ENCODE measurements around the gene ZBTB38. TPM values are rescaled to one million over a fixed set of nuclear protein-coding genes. Genes with fewer than 3 reads are reported as not detected.

ZBTB38 gene
- total RNA-seq, 2 donors from 2014 or later, result 120 to 143 TPM

DNA sequence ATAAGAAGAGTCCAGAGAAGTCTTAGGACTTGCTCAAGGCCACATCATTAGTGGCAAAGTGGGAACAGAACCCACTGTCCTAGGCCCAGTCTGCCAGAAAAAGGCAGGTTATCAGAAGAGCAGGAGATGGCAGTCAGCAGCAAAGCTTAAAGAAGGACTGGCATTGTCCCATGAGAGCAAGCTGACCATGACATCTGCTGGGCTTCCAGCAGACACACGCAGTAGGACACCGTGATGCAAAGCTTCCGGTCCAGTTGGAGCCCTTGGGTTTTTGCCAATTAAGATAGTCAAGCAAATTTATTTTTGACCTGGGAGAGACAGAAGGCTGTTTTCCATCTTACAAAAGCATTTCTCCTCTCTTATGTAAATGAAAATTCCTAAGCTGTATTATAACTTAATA is 42.1 kb downstream of the ZBTB38 start:
- intact Hi-C loops (cut with DNase I, micrococcal nuclease), result no loop called here
- ATAC-seq (peak; percentile 38), DNase-seq (peak in 1 of 2 donors; percentile 61)

- intact Hi-C loops (cut with DNase I, micrococcal nuclease), result no loop called here
- DNase-seq, result no peak
- peak; percentile 30 for ATAC-seq
Measured at GRCh38 chr3:141410846-141411245, 42.5 kb downstream of the ZBTB38 start.

- intact Hi-C loops (cut with DNase I, micrococcal nuclease), result no loop called here
- ATAC-seq (peak; percentile 21), DNase-seq (no peak)
Measured at GRCh38 chr3:141411251-141411771, 43.0 kb downstream of the ZBTB38 start.

GRCh38 chr3:141412087-141412935 is 44.0 kb downstream of the ZBTB38 start:
- ATAC-seq (peak; percentile 53), DNase-seq (peak in 1 of 2 donors; percentile 52)
- intact Hi-C loops (cut with DNase I, micrococcal nuclease), result no loop called here

DNA sequence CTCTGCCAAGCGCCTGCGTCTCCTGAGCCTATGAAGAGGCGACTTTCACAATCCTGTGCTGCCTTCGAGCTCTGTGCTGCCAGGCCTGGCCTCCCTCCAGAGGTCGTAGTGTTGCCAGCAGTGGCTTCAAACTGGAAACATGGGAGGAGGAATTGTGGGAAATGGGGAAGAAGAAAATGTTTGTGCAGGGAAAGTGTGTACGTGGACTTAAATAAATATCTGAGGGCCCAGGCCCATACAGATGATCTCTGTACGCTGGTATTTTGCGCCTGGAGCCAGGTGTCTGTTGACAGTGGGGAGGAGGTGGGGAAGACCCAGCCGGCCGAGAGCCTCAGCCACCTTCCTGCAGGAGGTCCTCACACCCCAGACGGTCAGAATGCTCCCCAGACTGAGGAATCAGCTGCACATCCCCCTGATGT is 44.6 kb downstream of the ZBTB38 start:
- DNase-seq (peak; percentile 66 to 83), ATAC-seq (no peak)
- intact Hi-C loops (cut with DNase I, micrococcal nuclease), result no loop called here

GRCh38 chr3:141413391-141413790 is 45.1 kb downstream of the ZBTB38 start:
- intact Hi-C loops (cut with DNase I, micrococcal nuclease), result no loop called here
- ATAC-seq (no peak), DNase-seq (no peak)

GRCh38 chr3:141413801-141414689 is 45.7 kb downstream of the ZBTB38 start:
- no peak for DNase-seq
- intact Hi-C loops (cut with DNase I, micrococcal nuclease), result no loop called here
- no peak for ATAC-seq

GRCh38 chr3:141414800-141415462 is 46.6 kb downstream of the ZBTB38 start:
- intact Hi-C loops (cut with DNase I, micrococcal nuclease), result no loop called here
- ATAC-seq (no peak), DNase-seq (no peak)

- intact Hi-C loops (cut with DNase I, micrococcal nuclease), result no loop called here
- DNase-seq, result no peak
- ATAC-seq, result no peak
Measured at GRCh38 chr3:141415953-141416352, 47.6 kb downstream of the ZBTB38 start.

Other genes starting within 250 kb of the ZBTB38 start
- 10 to 100 TPM in 1 of 2 donors, 1 to 10 TPM in 1; 8.2 to 11.3 TPM for gene PXYLP1, start 136.7 kb upstream of the ZBTB38 start, total RNA-seq
- gene RASA2, start 118.5 kb downstream of the ZBTB38 start, total RNA-seq, result 10 to 100 TPM; 15.1 to 20.0 TPM